GM21723 (cell line): ENCODE results near the gene CTDSP1.
A peak's percentile ranks its signal among the peaks of the same experiment; 100 is the strongest.

Experiments used
- ATAC-seq: cut with Tn5 transposase; IDR thresholded peaks from one replicate; pipeline ENCODE4 v1.9.1; 2021; ENCODE audit warnings: mild to moderate bottlenecking, moderate library complexity; ENCODE audit not compliant: unreplicated experiment

CTDSP1 gene

GRCh38 chr2:218382785-218383184 lies 16.9 kb upstream of the CTDSP1 start:
- no peak for ATAC-seq

GRCh38 chr2:218383892-218384519 lies 15.7 kb upstream of the CTDSP1 start:
- ATAC-seq, result no peak

GRCh38 chr2:218384975-218385374 lies 14.7 kb upstream of the CTDSP1 start:
- no peak for ATAC-seq

- ATAC-seq, result no peak
Measured at GRCh38 chr2:218386505-218387368, 12.9 kb upstream of the CTDSP1 start.

GRCh38 chr2:218387369-218388194 lies 12.1 kb upstream of the CTDSP1 start:
- ATAC-seq, result no peak

GRCh38 chr2:218389333-218390150 lies 10.1 kb upstream of the CTDSP1 start:
- no peak for ATAC-seq

- ATAC-seq, result no peak
Measured at GRCh38 chr2:218391202-218391601, 8.5 kb upstream of the CTDSP1 start.

- no peak for ATAC-seq
Measured at GRCh38 chr2:218392459-218392858, 7.2 kb upstream of the CTDSP1 start.

GRCh38 chr2:218392891-218393462 lies 6.7 kb upstream of the CTDSP1 start:
- no peak for ATAC-seq

- ATAC-seq, result no peak
Measured at GRCh38 chr2:218393750-218394290, 5.8 kb upstream of the CTDSP1 start.

- no peak for ATAC-seq
Measured at GRCh38 chr2:218394298-218395089, 5.2 kb upstream of the CTDSP1 start.

- ATAC-seq, result no peak
Measured at GRCh38 chr2:218395090-218395444, 4.6 kb upstream of the CTDSP1 start.

- ATAC-seq, result no peak
Measured at GRCh38 chr2:218395456-218395825, 4.2 kb upstream of the CTDSP1 start.

- peak; percentile 44 for ATAC-seq
Measured at GRCh38 chr2:218395826-218396687, 3.6 kb upstream of the CTDSP1 start.

GRCh38 chr2:218396688-218397462 lies 2.8 kb upstream of the CTDSP1 start:
- ATAC-seq, result no peak

- ATAC-seq, result no peak
Measured at GRCh38 chr2:218397463-218397819, 2.2 kb upstream of the CTDSP1 start.

- ATAC-seq, result peak; percentile 27
Measured at GRCh38 chr2:218397820-218398436, 1.7 kb upstream of the CTDSP1 start.
